NCI-H69 (cell line): ENCODE measurements around the gene FCRLA.
"Not testable (repeated sequence)": the region's sequence is repeated elsewhere in the genome, so short reads cannot be mapped to it uniquely, and the experiment has no call there.

Experiments used
- DNase-seq: peaks from one replicate; lab custom pipeline; 2025; lab: John Stamatoyannopoulos, UW

The FCRLA gene

GRCh38 chr1:161706482-161707347 lies at the start of gene FCRLA:
FCRLA (plus strand) TSS chr1:161707229; CDS start chr1:161707265, 36 bp downstream.
- no peak for DNase-seq

- DNase-seq, result not testable (repeated sequence)
Measured at GRCh38 chr1:161658524-161658923, 48.5 kb upstream of the FCRLA start.

- not testable (repeated sequence) for DNase-seq
Measured at GRCh38 chr1:161661660-161662311, 45.2 kb upstream of the FCRLA start.

GRCh38 chr1:161662684-161663339 lies 44.2 kb upstream of the FCRLA start, which contains the start of gene FCGR2B:
FCGR2B (plus strand) TSS chr1:161663143; CDS start chr1:161663242, 99 bp downstream.
- DNase-seq, result not testable (repeated sequence)

GRCh38 chr1:161663569-161663968 lies 43.5 kb upstream of the FCRLA start:
- DNase-seq, result not testable (repeated sequence)

- DNase-seq, result not testable (repeated sequence)
Measured at GRCh38 chr1:161664689-161665088, 42.3 kb upstream of the FCRLA start.

GRCh38 chr1:161671045-161672020 lies 35.7 kb upstream of the FCRLA start:
- not testable (repeated sequence) for DNase-seq

GRCh38 chr1:161673437-161673836 lies 33.6 kb upstream of the FCRLA start:
- DNase-seq, result not testable (repeated sequence)

GRCh38 chr1:161674447-161674846 lies 32.6 kb upstream of the FCRLA start:
- not testable (repeated sequence) for DNase-seq

- not testable (repeated sequence) for DNase-seq
Measured at GRCh38 chr1:161674908-161675307, 32.1 kb upstream of the FCRLA start.

- no peak for DNase-seq
Measured at GRCh38 chr1:161676441-161676840, 30.6 kb upstream of the FCRLA start.

GRCh38 chr1:161676958-161677689 lies 29.9 kb upstream of the FCRLA start:
- DNase-seq, result no peak

GRCh38 chr1:161678500-161678899 lies 28.5 kb upstream of the FCRLA start:
- no peak for DNase-seq

- no peak for DNase-seq
Measured at GRCh38 chr1:161681879-161682278, 25.1 kb upstream of the FCRLA start.

- DNase-seq, result no peak
Measured at GRCh38 chr1:161688946-161689345, 18.1 kb upstream of the FCRLA start.

GRCh38 chr1:161691846-161692245 lies 15.2 kb upstream of the FCRLA start:
- DNase-seq, result no peak

GRCh38 chr1:161693020-161693712 lies 13.9 kb upstream of the FCRLA start:
- peak; percentile 56 for DNase-seq

GRCh38 chr1:161698302-161698701 lies 8.7 kb upstream of the FCRLA start:
- not testable (repeated sequence) for DNase-seq

GRCh38 chr1:161702250-161702649 lies 4.8 kb upstream of the FCRLA start:
- peak; percentile 57 for DNase-seq

- DNase-seq, result no peak
Measured at GRCh38 chr1:161705537-161705936, 1.5 kb upstream of the FCRLA start.
